Activated naive CD4-positive, alpha-beta T cell treated with anti-CD3 and anti-CD28 coated beads for 36 hours (primary cell): Measurements from ENCODE around the gene SCMH1. TPM values are rescaled to one million over a fixed set of nuclear protein-coding genes. Genes with fewer than 3 reads are reported as not detected.
"Not testable (repeated sequence)": the region's sequence is repeated elsewhere in the genome, so short reads cannot be mapped to it uniquely, and the experiment has no call there.

Experiments used
- CTCF ChIA-PET: fragments of 350-600 bp; sonication (Branson Sonifier 250); formaldehyde crosslinking; loops from one replicate; lab custom pipeline; 2021; ENCODE audit warnings: antibody characterized with exemption; lab: Charles Lee
- DNase-seq: peaks from one replicate; pipeline ENCODE4 v3.0.0-alpha.2; 2020
- H3K27ac Mint-ChIP-seq: one replicate; pipeline ENCODE4 v1.8.0; 2021; ENCODE audit warnings: mild to moderate bottlenecking, mixed read lengths
- H3K27me3 Mint-ChIP-seq: one replicate; pipeline ENCODE4 v1.8.0; 2021; ENCODE audit warnings: low read depth, mixed read lengths
- H3K36me3 Mint-ChIP-seq: one replicate; pipeline ENCODE4 v1.8.0; 2021; ENCODE audit warnings: low read depth, mixed read lengths
- H3K4me1 Mint-ChIP-seq: one replicate; pipeline ENCODE4 v1.8.0; 2021; ENCODE audit warnings: low read depth, mixed read lengths
- H3K4me3 Mint-ChIP-seq: one replicate; pipeline ENCODE4 v1.8.0; 2021; ENCODE audit warnings: mild to moderate bottlenecking, moderate library complexity, mixed read lengths
- H3K9me3 Mint-ChIP-seq: one replicate; pipeline ENCODE4 v1.8.0; 2021; ENCODE audit warnings: mixed read lengths
- intact Hi-C: fragments of 100-400 bp; cut with micrococcal nuclease; formaldehyde crosslinking; loops from one replicate; pipeline ENCODE4 v1.15.1; 2023
- total RNA-seq, 2 experiments: library from RNA; stranded (reverse); gene quantifications; one replicate each; pipeline ENCODE4 v1.2.3, GENCODE V29; 2021

The SCMH1 gene
- total RNA-seq, 2 experiments from 2014 or later: 17.8 to 20.7 TPM

GRCh38 chr1:41277371-41277975, 35.4 kb upstream of the SCMH1 start:
- intact Hi-C loops: no loop called here
- Mint-ChIP-seq H3K4me3 (no peak overlapping the region), H3K4me1 (no peaks in the 10 kb centered on the region), H3K36me3 (no peaks in the 10 kb centered on the region), H3K27me3 (peaks cover 7% of the 10 kb centered on the region), H3K9me3 (no peaks in the 10 kb centered on the region), H3K27ac (no peak overlapping the region)
- no peak for DNase-seq
- CTCF ChIA-PET: interaction anchor here (0.8 to 2.0 kb wide), 2 partner anchors 8 to 140 kb away, joined by 3 to 9 read pairs; no protein-coding TSS in a partner anchor

GRCh38 chr1:41275831-41276230, 33.7 kb upstream of the SCMH1 start:
- CTCF ChIA-PET: interaction anchor here (2.0 kb wide), 1 partner anchor 142 kb away, joined by 9 read pairs; no protein-coding TSS in a partner anchor
- DNase-seq: no peak
- no peaks in the 10 kb centered on the region for H3K9me3 Mint-ChIP-seq
- no peaks in the 10 kb centered on the region for H3K36me3 Mint-ChIP-seq
- H3K4me3 Mint-ChIP-seq: no peak overlapping the region
- intact Hi-C loops: no loop called here
- H3K27me3 Mint-ChIP-seq: peaks cover 3% of the 10 kb centered on the region
- H3K27ac Mint-ChIP-seq: no peak overlapping the region
- no peaks in the 10 kb centered on the region for H3K4me1 Mint-ChIP-seq

DNA sequence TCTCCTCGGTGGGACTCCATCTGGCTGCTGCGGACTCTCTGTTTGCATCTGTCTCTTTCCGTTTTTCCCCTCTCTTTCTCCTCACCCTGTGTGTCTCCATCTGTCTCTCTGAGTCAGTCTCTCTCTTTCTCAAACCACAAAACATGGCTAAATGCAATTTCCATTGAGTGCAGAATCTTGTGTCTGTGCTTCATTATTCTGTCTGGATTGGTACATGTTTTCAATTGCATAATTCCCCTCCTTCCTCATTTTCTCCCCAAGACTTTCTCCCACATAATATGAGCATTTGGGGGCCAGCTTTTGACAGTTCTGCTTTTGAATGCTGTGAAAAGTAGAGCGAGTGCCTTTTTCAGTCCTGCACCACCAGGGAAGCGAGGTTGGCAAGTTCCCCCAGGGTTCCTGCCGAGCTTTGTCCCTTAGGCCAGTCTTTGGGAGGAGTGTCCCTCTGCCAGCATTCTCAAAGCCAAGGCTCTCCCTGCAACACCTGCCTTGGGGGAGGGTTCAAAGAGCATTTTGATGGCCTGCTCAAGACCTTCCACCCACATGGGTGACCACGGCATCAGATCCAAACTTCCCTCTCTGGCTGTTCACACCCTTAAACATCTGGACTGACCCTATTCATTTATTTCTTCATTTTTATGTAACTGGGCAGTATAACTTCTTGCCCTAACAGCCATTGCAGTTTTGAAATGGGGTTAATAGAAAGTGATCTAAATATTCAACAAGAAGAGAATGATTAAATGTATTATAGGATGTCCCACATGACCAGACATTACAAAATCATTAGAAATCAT, 32.8 kb upstream of the SCMH1 start:
- H3K27me3 Mint-ChIP-seq: peaks cover 3% of the 10 kb centered on the region
- CTCF ChIA-PET: interaction anchor here (2.0 kb wide), 1 partner anchor 143 kb away, joined by 9 read pairs; no protein-coding TSS in a partner anchor

GRCh38 chr1:41272601-41273000, 30.5 kb upstream of the SCMH1 start:
- H3K4me1 Mint-ChIP-seq: no peaks in the 10 kb centered on the region
- H3K4me3 Mint-ChIP-seq: no peak overlapping the region
- no peak overlapping the region for H3K27ac Mint-ChIP-seq
- intact Hi-C loops: no loop called here
- H3K9me3 Mint-ChIP-seq: no peaks in the 10 kb centered on the region
- H3K36me3 Mint-ChIP-seq: no peaks in the 10 kb centered on the region
- CTCF ChIA-PET: no interaction called here
- DNase-seq: no peak
- H3K27me3 Mint-ChIP-seq: no peaks in the 10 kb centered on the region

More for the DNA sequence above, 32.8 kb upstream of the SCMH1 start:
- H3K4me3 Mint-ChIP-seq: no peak overlapping the region
- no peaks in the 10 kb centered on the region for H3K36me3 Mint-ChIP-seq
- no peaks in the 10 kb centered on the region for H3K9me3 Mint-ChIP-seq
- DNase-seq: no peak
- no peaks in the 10 kb centered on the region for H3K4me1 Mint-ChIP-seq
- no peak overlapping the region for H3K27ac Mint-ChIP-seq
- intact Hi-C loops: no loop called here

DNA sequence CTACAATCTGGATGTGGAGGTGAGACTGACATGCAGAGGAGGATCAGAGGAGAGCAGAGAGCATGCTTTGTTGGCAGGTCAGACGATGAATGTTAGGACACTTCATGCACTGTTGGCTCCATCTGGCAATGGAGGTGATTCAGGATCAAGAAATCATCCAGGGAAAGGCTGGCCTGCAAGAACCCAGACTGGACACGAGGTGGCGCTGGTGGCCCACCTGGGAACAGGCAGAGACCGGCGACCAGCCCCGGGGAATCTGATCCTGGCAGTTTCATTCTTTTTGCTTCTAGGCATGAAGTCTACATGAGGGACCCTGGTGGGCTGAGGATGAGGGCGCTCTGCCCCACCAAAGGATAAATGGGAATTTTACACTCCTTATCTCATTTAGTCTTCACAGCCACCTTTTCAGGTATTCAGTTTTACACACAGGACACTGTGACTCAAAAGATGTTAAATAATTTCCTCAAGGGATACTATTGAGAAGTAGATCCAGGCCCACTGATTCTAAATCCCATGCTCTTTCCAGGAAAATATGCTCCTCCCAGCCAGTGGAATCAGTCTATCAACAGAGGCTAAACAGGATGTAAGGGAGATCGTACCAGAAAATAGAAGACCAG, 26.2 kb upstream of the SCMH1 start:
- peak; percentile 77 for DNase-seq
- no peaks in the 10 kb centered on the region for H3K27me3 Mint-ChIP-seq
- H3K36me3 Mint-ChIP-seq: no peaks in the 10 kb centered on the region
- no peak overlapping the region for H3K4me3 Mint-ChIP-seq
- CTCF ChIA-PET: interaction anchor here (0.7 to 2.0 kb wide), 10 partner anchors 14 to 166 kb away, joined by 3 to 7 read pairs (median 3); no protein-coding TSS in a partner anchor
- intact Hi-C loops: loop anchor here (1.0 kb wide), 2 partner anchors 149 to 164 kb away; no protein-coding TSS in a partner anchor
- H3K4me1 Mint-ChIP-seq: no peaks in the 10 kb centered on the region
- H3K27ac Mint-ChIP-seq: no peak overlapping the region
- H3K9me3 Mint-ChIP-seq: no peaks in the 10 kb centered on the region

DNA sequence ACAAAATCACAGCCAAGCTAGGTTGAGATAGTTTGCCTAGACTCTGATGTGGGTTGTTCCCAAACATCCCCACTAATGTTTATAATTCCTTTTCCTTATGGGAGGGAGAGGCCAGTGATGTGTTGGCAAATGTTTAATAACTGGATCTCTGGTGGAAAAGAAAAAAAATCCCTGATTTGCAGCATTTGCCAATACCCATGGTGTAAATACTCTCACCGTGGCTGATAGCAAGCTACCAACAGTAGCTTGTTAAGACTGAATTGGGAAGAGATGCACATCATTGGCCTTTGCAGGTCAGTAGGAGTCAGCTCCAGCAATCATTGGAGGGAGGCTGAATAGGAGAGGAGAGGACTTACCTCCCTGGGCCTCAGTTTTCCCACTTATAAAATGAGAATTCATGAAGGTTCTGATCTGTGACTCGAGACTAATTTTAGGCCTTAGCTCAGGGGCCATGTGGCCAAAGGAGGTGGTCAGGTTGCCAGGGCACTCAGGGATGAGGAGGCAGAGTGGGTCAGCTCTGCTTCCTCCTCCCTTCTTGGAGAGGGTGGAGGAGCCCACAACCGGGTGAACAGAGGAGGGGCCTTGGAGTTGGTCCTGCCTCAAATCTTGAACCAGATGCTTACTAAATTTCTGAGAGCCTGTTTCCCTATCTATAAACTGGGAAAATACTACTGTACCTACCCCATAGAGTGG, 20.0 kb upstream of the SCMH1 start:
- Mint-ChIP-seq H3K27ac (no peak overlapping the region), H3K27me3 (peaks cover 5% of the 10 kb centered on the region), H3K4me1 (no peaks in the 10 kb centered on the region), H3K9me3 (no peaks in the 10 kb centered on the region), H3K4me3 (no peak overlapping the region), H3K36me3 (no peaks in the 10 kb centered on the region)
- CTCF ChIA-PET: interaction anchor here (1.2 to 1.5 kb wide), 2 partner anchors 20 to 172 kb away, joined by 3 to 5 read pairs; no protein-coding TSS in a partner anchor
- intact Hi-C loops: no loop called here
- DNase-seq: no peak

GRCh38 chr1:41260768-41261167, 18.7 kb upstream of the SCMH1 start:
- Mint-ChIP-seq H3K27ac (no peak overlapping the region), H3K9me3 (peaks cover 2% of the 10 kb centered on the region), H3K4me3 (no peak overlapping the region), H3K4me1 (no peaks in the 10 kb centered on the region), H3K27me3 (peaks cover 15% of the 10 kb centered on the region), H3K36me3 (no peaks in the 10 kb centered on the region)
- intact Hi-C loops: no loop called here
- DNase-seq: no peak
- CTCF ChIA-PET: interaction anchor here (1.2 to 1.5 kb wide), 2 partner anchors 22 to 173 kb away, joined by 3 to 5 read pairs; no protein-coding TSS in a partner anchor

DNA sequence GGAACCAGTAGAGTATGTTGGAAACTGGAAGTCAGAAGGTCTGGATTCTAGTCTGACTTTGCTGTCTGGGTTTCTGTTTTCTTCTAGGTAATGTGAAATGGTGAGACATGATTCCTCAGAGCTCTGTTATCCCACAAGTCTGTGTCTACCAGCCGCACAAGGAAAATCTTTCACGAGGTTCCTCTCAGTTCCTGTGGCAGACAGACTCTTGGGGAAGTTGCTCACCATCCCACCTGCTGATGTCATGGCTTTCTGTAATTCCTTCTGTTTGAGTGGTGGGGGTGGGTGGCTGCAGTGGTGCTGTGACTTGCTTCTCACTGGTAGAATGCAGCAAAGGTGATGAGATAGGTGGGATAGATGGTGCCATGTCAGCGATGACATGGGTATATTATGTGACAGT, 17.1 kb upstream of the SCMH1 start:
- no peak overlapping the region for H3K4me3 Mint-ChIP-seq
- H3K36me3 Mint-ChIP-seq: no peaks in the 10 kb centered on the region
- H3K27me3 Mint-ChIP-seq: peaks cover 21% of the 10 kb centered on the region
- no peak overlapping the region for H3K27ac Mint-ChIP-seq
- intact Hi-C loops: no loop called here
- DNase-seq: no peak
- CTCF ChIA-PET: interaction anchor here (0.6 kb wide), 1 partner anchor 233 kb away, joined by 3 read pairs; no protein-coding TSS in a partner anchor
- peaks cover 9% of the 10 kb centered on the region for H3K9me3 Mint-ChIP-seq
- H3K4me1 Mint-ChIP-seq: no peaks in the 10 kb centered on the region

GRCh38 chr1:41255978-41256377, 13.9 kb upstream of the SCMH1 start:
- Mint-ChIP-seq H3K27me3 (peaks cover 26% of the 10 kb centered on the region), H3K9me3 (peaks cover 9% of the 10 kb centered on the region), H3K4me1 (no peaks in the 10 kb centered on the region), H3K36me3 (no peaks in the 10 kb centered on the region), H3K4me3 (no peak overlapping the region), H3K27ac (no peak overlapping the region)
- intact Hi-C loops: no loop called here
- CTCF ChIA-PET: interaction anchor here (0.7 to 1.4 kb wide), 2 partner anchors 11 to 27 kb away, joined by 3 to 6 read pairs; no protein-coding TSS in a partner anchor
- no peak for DNase-seq

GRCh38 chr1:41251120-41251519, 9.0 kb upstream of the SCMH1 start:
- CTCF ChIA-PET: interaction anchor here (1.1 kb wide), 1 partner anchor 166 kb away, joined by 3 read pairs; no protein-coding TSS in a partner anchor

DNA sequence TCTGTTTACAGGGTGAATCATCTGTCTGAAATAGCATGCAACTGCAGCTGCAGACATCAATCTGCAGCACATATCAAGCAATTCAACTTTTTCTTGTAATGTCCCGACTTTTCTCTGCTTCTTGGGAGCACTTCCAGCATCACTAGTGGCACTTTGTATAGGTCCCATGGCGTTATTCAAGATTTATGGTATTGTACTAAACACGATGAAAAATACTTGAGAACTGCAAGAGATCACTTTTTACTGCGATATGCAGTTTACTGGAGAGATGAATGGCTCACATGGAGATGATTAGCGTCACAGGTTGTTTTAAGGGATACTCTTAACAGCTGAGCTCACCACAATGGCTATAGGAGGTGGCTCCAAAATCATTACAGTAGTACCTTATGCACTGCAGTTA, 7.2 kb upstream of the SCMH1 start:
- H3K4me1 Mint-ChIP-seq: no peaks in the 10 kb centered on the region
- CTCF ChIA-PET: no interaction called here
- DNase-seq: no peak
- intact Hi-C loops: loop anchor here (10.0 kb wide), 1 partner anchor 385 kb away; the partner anchor contains the start of gene CITED4
- H3K27ac Mint-ChIP-seq: no peak overlapping the region
- no peaks in the 10 kb centered on the region for H3K36me3 Mint-ChIP-seq
- no peaks in the 10 kb centered on the region for H3K9me3 Mint-ChIP-seq
- peaks cover 6% of the 10 kb centered on the region for H3K27me3 Mint-ChIP-seq
- no peak overlapping the region for H3K4me3 Mint-ChIP-seq

More at GRCh38 chr1:41251120-41251519, 9.0 kb upstream of the SCMH1 start:
- DNase-seq, H3K27ac Mint-ChIP-seq, H3K36me3 Mint-ChIP-seq, H3K9me3 Mint-ChIP-seq, H3K4me3 Mint-ChIP-seq, intact Hi-C loops, H3K4me1 Mint-ChIP-seq: not testable (repeated sequence)
- peaks cover 15% of the 10 kb centered on the region for H3K27me3 Mint-ChIP-seq
